Stimulated activated CD4-positive, alpha-beta T cell treated with anti-CD3 and anti-CD28 coated beads, Interleukin-2, amount 100 ng/mL, for 4 hours (primary cell): ENCODE data around the gene ARHGAP20.

Source experiments
- DNase-seq: peaks from one replicate; pipeline ENCODE4 v3.0.0-alpha.2; 2020; ENCODE audit warnings: low read depth

The ARHGAP20 gene

GRCh38 chr11:110527146-110527545 is 185.1 kb downstream of the ARHGAP20 start:
- DNase-seq = no peak
